ENCODE measurements around the gene UBE3A.

- no peak for TF ChIP-seq CTCF (IDR thresholded peaks at IDR 0.05)
- no peak for TF ChIP-seq POLR2A (IDR thresholded peaks at IDR 0.05)
Measured at GRCh38 chr15:25486051-25486450, 47.2 kb upstream of the UBE3A start.

Measured in lower leg skin (tissue), 3 donors.